GM13977 (cell line): ENCODE results near the gene BEST1.

ENCODE experiments used
- DNase-seq: peaks from one replicate; pipeline ENCODE4 v3.0.0; 2012; ENCODE audit warnings: low spot score
- CTCF ChIP-seq: IDR thresholded peaks from 2 replicates; pipeline ENCODE4 v1.5.1; 2012; ENCODE audit warnings: mild to moderate bottlenecking, control low read depth; ENCODE audit not compliant: insufficient read depth; ENCODE audit errors: extremely low read depth, missing control alignments
- in situ Hi-C: fragments of 300-500 bp; cut with MboI; formaldehyde crosslinking; loops from one replicate; pipeline ENCODE4 v1.12.0; 2022; ENCODE audit warnings: low sequenced_read_pairs, low pct_unique_long_range_greater_than_20kb, mixed read lengths, inconsistent platforms; ENCODE audit not compliant: unreplicated experiment

BEST1 gene

GRCh38 chr11:61954106-61954850, 4.1 kb downstream of the BEST1 start:
- no peak for TF ChIP-seq CTCF
- DNase-seq: no peak
- in situ Hi-C loops: no loop called here

- TF ChIP-seq CTCF: no peak
- no peak for DNase-seq
- in situ Hi-C loops: no loop called here
Measured at GRCh38 chr11:61954851-61955421, 4.8 kb downstream of the BEST1 start.

- in situ Hi-C loops: no loop called here
- no peak for TF ChIP-seq CTCF
- no peak for DNase-seq
Measured at GRCh38 chr11:61955422-61956135, 5.4 kb downstream of the BEST1 start.

- no peak for TF ChIP-seq CTCF
- in situ Hi-C loops: no loop called here
- no peak for DNase-seq
Measured at GRCh38 chr11:61956191-61957020, 6.3 kb downstream of the BEST1 start.

GRCh38 chr11:61957021-61957770, 7.0 kb downstream of the BEST1 start:
- no peak for TF ChIP-seq CTCF
- DNase-seq: no peak
- in situ Hi-C loops: no loop called here
